Measurements from ENCODE around the gene APC2. TPM values are rescaled to one million over a fixed set of nuclear protein-coding genes. Genes with fewer than 3 reads are reported as not detected.

Gene APC2
- total and polyA plus RNA-seq, 4 donors: 46.3 to 190 (median 125) TPM

- H3K4me1 ChIP-seq (ENCODE audit: control insufficient read depth, insufficient read depth, low read length): peaks cover 25% of the 10 kb centered on the region
- no peak for DNase-seq (ENCODE audit: low read depth in 4 of 6, low spot score in 6 of 6)
- no peaks in the 10 kb centered on the region for H3K9me3 ChIP-seq (ENCODE audit: control insufficient read depth, insufficient read depth, low read length)
- peaks cover 11% of the 10 kb centered on the region for H3K27me3 ChIP-seq (ENCODE audit: control insufficient read depth, insufficient read depth, low read length)
- WGBS (ENCODE audit: insufficient coverage): 83% methylated on average over 11 of the region's 11 CpGs
- no peak overlapping the region for H3K27ac ChIP-seq (ENCODE audit: low read depth, low read length)
- peaks cover 17% of the 10 kb centered on the region for H3K36me3 ChIP-seq (ENCODE audit: control insufficient read depth, insufficient read depth, low read length)
- no peak overlapping the region for H3K4me3 ChIP-seq (ENCODE audit: low read depth, low read length)
These were observed 38.3 kb downstream of the APC2 start for GRCh38 chr19:1488282-1488601.

- peak overlapping the region; percentile 86 for H3K27ac ChIP-seq (ENCODE audit: low read depth, low read length)
- peaks cover 26% of the 10 kb centered on the region for H3K4me1 ChIP-seq (ENCODE audit: control insufficient read depth, insufficient read depth, low read length)
- 13% methylated on average over 28 of the region's 37 CpGs for WGBS (ENCODE audit: insufficient coverage)
- H3K27me3 ChIP-seq (ENCODE audit: control insufficient read depth, insufficient read depth, low read length): peaks cover 11% of the 10 kb centered on the region
- peak overlapping the region; percentile 69 for H3K4me3 ChIP-seq (ENCODE audit: low read depth, low read length)
- H3K9me3 ChIP-seq (ENCODE audit: control insufficient read depth, insufficient read depth, low read length): no peaks in the 10 kb centered on the region
- peaks cover 14% of the 10 kb centered on the region for H3K36me3 ChIP-seq (ENCODE audit: control insufficient read depth, insufficient read depth, low read length)
- DNase-seq (ENCODE audit: low read depth in 4 of 6, low spot score in 6 of 6): no peak
These were observed 39.8 kb downstream of the APC2 start for GRCh38 chr19:1489463-1490310.

GRCh38 chr19:1490311-1491113, 40.6 kb downstream of the APC2 start, which contains the start of gene PCSK4:
Gene PCSK4, minus strand, starts transcription at chr19:1490350. Its CDS starts 4 bp downstream, at chr19:1490346.
- H3K9me3 ChIP-seq (ENCODE audit: control insufficient read depth, insufficient read depth, low read length): no peaks in the 10 kb centered on the region
- H3K27ac ChIP-seq (ENCODE audit: low read depth, low read length): peak within 1 kb of the TSS; percentile 86
- peaks cover 26% of the 10 kb centered on the region for H3K4me1 ChIP-seq (ENCODE audit: control insufficient read depth, insufficient read depth, low read length)
- peak within 1 kb of the TSS; percentile 69 for H3K4me3 ChIP-seq (ENCODE audit: low read depth, low read length)
- peaks cover 17% of the 10 kb centered on the region for H3K36me3 ChIP-seq (ENCODE audit: control insufficient read depth, insufficient read depth, low read length)
- peaks cover 11% of the 10 kb centered on the region for H3K27me3 ChIP-seq (ENCODE audit: control insufficient read depth, insufficient read depth, low read length)
- DNase-seq (ENCODE audit: low read depth in 4 of 6, low spot score in 6 of 6): peak; percentile 91 to 100 (median 99)
- under 1% methylated on average over 72 of the region's 74 CpGs for WGBS (ENCODE audit: insufficient coverage)

DNA sequence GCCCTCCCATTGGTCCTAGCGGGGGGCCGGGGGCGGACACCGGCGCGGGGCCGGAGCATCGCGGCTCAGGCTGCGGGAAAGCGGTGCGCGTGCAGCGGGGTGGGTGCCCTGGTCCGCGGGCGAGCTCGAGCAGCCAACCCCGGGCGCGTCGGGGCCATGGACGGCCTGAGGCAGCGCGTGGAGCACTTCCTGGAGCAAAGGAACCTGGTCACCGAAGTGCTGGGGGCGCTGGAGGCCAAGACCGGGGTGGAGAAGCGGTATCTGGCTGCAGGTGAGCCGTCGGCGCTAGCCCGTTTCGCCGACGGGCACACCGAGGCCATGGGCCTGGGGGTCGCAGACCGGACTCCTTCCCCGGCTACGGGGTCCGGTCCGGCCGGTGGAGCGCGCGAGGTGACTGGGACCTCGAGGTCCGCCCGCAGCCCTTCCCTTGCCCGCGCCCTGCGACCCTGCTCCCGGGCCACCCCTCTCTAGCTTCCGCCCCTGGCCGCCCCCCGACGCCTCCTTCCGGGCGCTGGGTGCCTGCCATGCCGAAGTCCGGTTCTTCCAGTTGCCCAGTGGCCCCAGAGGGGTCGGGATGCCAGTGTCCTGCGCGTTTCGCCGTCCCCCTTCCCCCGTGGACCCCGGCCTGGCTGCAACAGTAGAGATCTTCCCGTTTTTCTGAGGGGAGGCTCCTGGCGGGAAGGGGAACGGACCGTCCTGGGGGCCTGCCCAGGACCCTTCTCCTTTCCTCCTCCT, 41.4 kb downstream of the APC2 start, which contains the start of gene REEP6:
TSS of gene REEP6 (plus strand) at position 68 of the 735 bp plus-strand sequence. CDS start at position 157, 89 bp downstream.
- no peaks in the 10 kb centered on the region for H3K9me3 ChIP-seq (ENCODE audit: control insufficient read depth, insufficient read depth, low read length)
- H3K27ac ChIP-seq (ENCODE audit: low read depth, low read length): peak within 1 kb of the TSS; percentile 86
- peak within 1 kb of the TSS; percentile 69 for H3K4me3 ChIP-seq (ENCODE audit: low read depth, low read length)
- peaks cover 11% of the 10 kb centered on the region for H3K27me3 ChIP-seq (ENCODE audit: control insufficient read depth, insufficient read depth, low read length)
- peaks cover 17% of the 10 kb centered on the region for H3K36me3 ChIP-seq (ENCODE audit: control insufficient read depth, insufficient read depth, low read length)
- peaks cover 26% of the 10 kb centered on the region for H3K4me1 ChIP-seq (ENCODE audit: control insufficient read depth, insufficient read depth, low read length)
- 1% methylated on average over 70 of the region's 73 CpGs for WGBS (ENCODE audit: insufficient coverage)
- DNase-seq (ENCODE audit: low read depth in 4 of 6, low spot score in 6 of 6): no peak

GRCh38 chr19:1491849-1492170, 41.9 kb downstream of the APC2 start:
- peaks cover 26% of the 10 kb centered on the region for H3K4me1 ChIP-seq (ENCODE audit: control insufficient read depth, insufficient read depth, low read length)
- no peak overlapping the region for H3K4me3 ChIP-seq (ENCODE audit: low read depth, low read length)
- no peaks in the 10 kb centered on the region for H3K9me3 ChIP-seq (ENCODE audit: control insufficient read depth, insufficient read depth, low read length)
- 84% methylated on average over 8 of the region's 12 CpGs for WGBS (ENCODE audit: insufficient coverage)
- peaks cover 15% of the 10 kb centered on the region for H3K36me3 ChIP-seq (ENCODE audit: control insufficient read depth, insufficient read depth, low read length)
- H3K27ac ChIP-seq (ENCODE audit: low read depth, low read length): no peak overlapping the region
- peaks cover 11% of the 10 kb centered on the region for H3K27me3 ChIP-seq (ENCODE audit: control insufficient read depth, insufficient read depth, low read length)
- no peak for DNase-seq (ENCODE audit: low read depth in 4 of 6, low spot score in 6 of 6)

DNA sequence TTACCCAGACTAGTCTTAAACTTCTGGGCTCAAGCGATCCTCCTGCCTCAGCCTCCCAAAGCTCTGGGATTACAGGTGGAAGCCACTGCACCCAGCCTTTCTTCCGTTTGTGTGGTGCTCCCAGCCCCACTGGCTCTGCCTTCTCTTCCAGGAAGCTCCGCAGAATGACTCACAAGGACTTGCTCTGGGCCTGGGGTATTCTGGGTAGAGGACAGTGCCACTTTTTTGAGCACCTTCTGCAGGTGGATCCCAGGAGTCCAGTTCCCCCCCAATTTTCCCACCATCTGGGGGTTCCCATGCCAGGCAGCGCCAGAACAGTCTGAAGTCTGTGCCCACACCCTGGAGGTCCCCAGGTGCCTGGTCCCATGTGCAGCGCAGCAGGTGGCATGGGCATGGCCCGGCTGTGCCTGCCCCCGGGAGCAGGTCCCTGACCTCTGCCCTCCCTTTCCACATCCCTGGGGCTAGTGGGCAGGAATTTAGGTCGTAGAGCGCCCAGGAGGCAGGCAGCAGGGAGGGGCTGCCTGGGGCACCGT, 42.6 kb downstream of the APC2 start:
- Histone ChIP-seq H3K27me3 (ENCODE audit: control insufficient read depth, insufficient read depth, low read length) (peaks cover 11% of the 10 kb centered on the region), H3K36me3 (ENCODE audit: control insufficient read depth, insufficient read depth, low read length) (peaks cover 7% of the 10 kb centered on the region), H3K4me3 (ENCODE audit: low read depth, low read length) (no peak overlapping the region), H3K9me3 (ENCODE audit: control insufficient read depth, insufficient read depth, low read length) (no peaks in the 10 kb centered on the region), H3K27ac (ENCODE audit: low read depth, low read length) (no peak overlapping the region), H3K4me1 (ENCODE audit: control insufficient read depth, insufficient read depth, low read length) (peaks cover 26% of the 10 kb centered on the region)
- 76% methylated on average over 10 of the region's 10 CpGs for WGBS (ENCODE audit: insufficient coverage)
- no peak for DNase-seq (ENCODE audit: low read depth in 4 of 6, low spot score in 6 of 6)

DNA sequence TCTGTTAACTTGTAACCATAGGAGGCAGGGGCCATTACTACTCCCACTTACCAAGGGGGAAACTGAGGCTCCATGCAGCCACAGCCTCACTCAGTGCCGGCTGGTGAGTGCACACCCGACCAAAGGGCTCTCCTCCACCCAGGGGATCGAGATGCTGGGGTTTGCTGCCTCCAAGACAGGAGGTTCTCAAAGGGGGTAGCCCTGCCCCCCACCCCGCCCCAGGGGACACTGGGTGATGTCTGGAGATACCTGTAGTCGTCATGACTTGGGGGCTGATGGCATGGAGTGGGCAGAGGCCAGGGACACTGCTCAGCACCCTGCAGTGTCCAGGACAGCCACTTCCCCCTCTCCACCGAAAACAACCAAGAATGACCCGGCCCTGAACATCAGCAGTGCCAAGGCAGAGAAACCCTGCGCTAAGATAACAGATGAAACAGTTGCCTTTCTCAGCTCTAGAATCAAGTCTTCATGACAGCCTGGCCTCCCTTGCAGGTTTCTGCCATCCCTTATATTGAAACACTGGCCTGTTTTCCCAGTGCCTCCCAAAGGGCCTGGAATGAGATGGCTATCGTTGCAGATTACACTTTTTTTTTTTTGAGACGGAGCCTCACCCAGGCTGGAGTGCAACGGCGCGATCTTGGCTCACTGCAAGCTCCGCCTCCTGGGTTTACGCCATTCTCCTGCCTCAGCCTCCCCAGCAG, 44.3 kb downstream of the APC2 start:
- no peak overlapping the region for H3K4me3 ChIP-seq (ENCODE audit: low read depth, low read length)
- no peak for DNase-seq (ENCODE audit: low read depth in 4 of 6, low spot score in 6 of 6)
- H3K36me3 ChIP-seq (ENCODE audit: control insufficient read depth, insufficient read depth, low read length): peaks cover 3% of the 10 kb centered on the region
- WGBS (ENCODE audit: insufficient coverage): 72% methylated on average over 7 of the region's 15 CpGs
- no peak overlapping the region for H3K27ac ChIP-seq (ENCODE audit: low read depth, low read length)
- H3K9me3 ChIP-seq (ENCODE audit: control insufficient read depth, insufficient read depth, low read length): no peaks in the 10 kb centered on the region
- H3K27me3 ChIP-seq (ENCODE audit: control insufficient read depth, insufficient read depth, low read length): peaks cover 11% of the 10 kb centered on the region
- H3K4me1 ChIP-seq (ENCODE audit: control insufficient read depth, insufficient read depth, low read length): peaks cover 25% of the 10 kb centered on the region

DNA sequence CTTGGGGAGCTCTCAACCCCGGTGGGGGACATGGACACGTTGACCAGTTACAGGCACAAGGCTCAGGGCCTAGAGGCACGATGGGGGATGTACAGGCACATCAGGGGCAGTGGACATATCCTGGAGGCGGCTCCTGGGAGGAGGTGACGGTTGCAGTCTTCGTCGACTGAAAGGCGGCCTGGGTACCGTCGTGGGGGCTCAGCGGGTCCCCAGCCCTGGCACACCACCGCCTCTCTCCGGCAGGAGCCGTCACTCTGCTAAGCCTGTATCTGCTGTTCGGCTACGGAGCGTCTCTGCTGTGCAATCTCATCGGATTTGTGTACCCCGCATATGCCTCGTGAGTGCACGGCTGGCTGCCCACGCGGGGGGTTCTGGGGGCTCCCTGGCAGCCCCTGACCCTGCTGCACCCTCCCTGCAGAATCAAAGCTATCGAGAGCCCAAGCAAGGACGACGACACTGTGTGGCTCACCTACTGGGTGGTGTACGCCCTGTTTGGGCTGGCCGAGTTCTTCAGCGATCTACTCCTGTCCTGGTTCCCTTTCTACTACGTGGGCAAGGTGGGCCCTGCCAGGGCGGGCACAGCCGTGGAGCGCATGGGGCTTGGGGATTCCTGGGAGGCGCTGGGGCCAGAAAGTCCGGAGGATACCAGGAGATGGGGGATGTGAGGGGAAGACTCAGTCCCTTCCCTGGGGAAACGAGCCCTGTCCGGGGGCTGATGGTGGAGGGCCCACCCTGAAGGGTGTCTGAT, 45.3 kb downstream of the APC2 start:
- Histone ChIP-seq H3K27ac (ENCODE audit: low read depth, low read length) (no peak overlapping the region), H3K9me3 (ENCODE audit: control insufficient read depth, insufficient read depth, low read length) (no peaks in the 10 kb centered on the region), H3K4me1 (ENCODE audit: control insufficient read depth, insufficient read depth, low read length) (peaks cover 15% of the 10 kb centered on the region), H3K36me3 (ENCODE audit: control insufficient read depth, insufficient read depth, low read length) (peaks cover 3% of the 10 kb centered on the region), H3K4me3 (ENCODE audit: low read depth, low read length) (no peak overlapping the region), H3K27me3 (ENCODE audit: control insufficient read depth, insufficient read depth, low read length) (peaks cover 11% of the 10 kb centered on the region)
- DNase-seq (ENCODE audit: low read depth in 4 of 6, low spot score in 6 of 6): no peak
- WGBS (ENCODE audit: insufficient coverage): 83% methylated on average over 35 of the region's 37 CpGs
